ENCODE data around the gene SLC9A3. TPM values are rescaled to one million over a fixed set of nuclear protein-coding genes. Genes with fewer than 3 reads are reported as not detected.

Gene SLC9A3
- total RNA-seq, 1 experiment from 2014 or later = 1.5 TPM

GRCh38 chr5:551406-551805 lies 27.2 kb upstream of the SLC9A3 start:
- no peak for TF ChIP-seq YY1 (IDR thresholded peaks at IDR 0.05; ENCODE audit: extremely low read depth, insufficient replicate concordance, low read depth, low read length)
- no peak for TF ChIP-seq ELF1 (IDR thresholded peaks at IDR 0.05; ENCODE audit: borderline replicate concordance, low read depth)
- no peak for TF ChIP-seq POLR2AphosphoS5 (IDR thresholded peaks at IDR 0.05; ENCODE audit: low read depth, low read length)
- TF ChIP-seq CBX3 (IDR thresholded peaks at IDR 0.05; ENCODE audit: low read depth) = no peak
- no peak for TF ChIP-seq CEBPB (IDR thresholded peaks at IDR 0.05; ENCODE audit: low read depth)
- TF ChIP-seq SRF (IDR thresholded peaks at IDR 0.05; ENCODE audit: low read depth) = no peak
- TF ChIP-seq EGR1 (IDR thresholded peaks at IDR 0.05; ENCODE audit: low read depth) = no peak
- TF ChIP-seq, protein P1, sequence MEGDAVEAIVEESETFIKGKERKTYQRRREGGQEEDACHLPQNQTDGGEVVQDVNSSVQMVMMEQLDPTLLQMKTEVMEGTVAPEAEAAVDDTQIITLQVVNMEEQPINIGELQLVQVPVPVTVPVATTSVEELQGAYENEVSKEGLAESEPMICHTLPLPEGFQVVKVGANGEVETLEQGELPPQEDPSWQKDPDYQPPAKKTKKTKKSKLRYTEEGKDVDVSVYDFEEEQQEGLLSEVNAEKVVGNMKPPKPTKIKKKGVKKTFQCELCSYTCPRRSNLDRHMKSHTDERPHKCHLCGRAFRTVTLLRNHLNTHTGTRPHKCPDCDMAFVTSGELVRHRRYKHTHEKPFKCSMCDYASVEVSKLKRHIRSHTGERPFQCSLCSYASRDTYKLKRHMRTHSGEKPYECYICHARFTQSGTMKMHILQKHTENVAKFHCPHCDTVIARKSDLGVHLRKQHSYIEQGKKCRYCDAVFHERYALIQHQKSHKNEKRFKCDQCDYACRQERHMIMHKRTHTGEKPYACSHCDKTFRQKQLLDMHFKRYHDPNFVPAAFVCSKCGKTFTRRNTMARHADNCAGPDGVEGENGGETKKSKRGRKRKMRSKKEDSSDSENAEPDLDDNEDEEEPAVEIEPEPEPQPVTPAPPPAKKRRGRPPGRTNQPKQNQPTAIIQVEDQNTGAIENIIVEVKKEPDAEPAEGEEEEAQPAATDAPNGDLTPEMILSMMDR (IDR thresholded peaks at IDR 0.05 in 2 of 3, conservative IDR thresholded peaks at IDR 0.05 in 1 of 3; ENCODE audit: borderline replicate concordance in 1 of 3, insufficient read depth in 1 of 3, low read depth in 2 of 3, low read length in 2 of 3) = no peak

GRCh38 chr5:549229-549628 lies 25.0 kb upstream of the SLC9A3 start:
- no peak overlapping the region for H3K4me3 ChIP-seq (replicated peaks in 1 of 2; ENCODE audit: low read depth in 1 of 2, low read length in 2 of 2)
- H3K36me3 ChIP-seq (ENCODE audit: control insufficient read depth in 1 of 2, insufficient read depth in 2 of 2, low read length in 2 of 2) = no peaks in the 10 kb centered on the region
- no peak overlapping the region for H3K9ac ChIP-seq (ENCODE audit: low read length)
- no peak overlapping the region for H3K27ac ChIP-seq (ENCODE audit: low read depth, low read length)
- POLR2A ChIA-PET = no interaction called here
- no peaks in the 10 kb centered on the region for H3K79me2 ChIP-seq (ENCODE audit: insufficient read depth, low read length)
- no peak overlapping the region for H3K4me2 ChIP-seq (ENCODE audit: low read length)
- CTCF ChIA-PET = no interaction called here
- H2AFZ ChIP-seq (ENCODE audit: low read depth, low read length, poor library complexity, severe bottlenecking) = no peak overlapping the region
- ATAC-seq = no peak
- H3K27me3 ChIP-seq (ENCODE audit: insufficient read depth, low read length) = peaks cover 18% of the 10 kb centered on the region
- no peak for DNase-seq (ENCODE audit: low read depth, low spot score)
- H3K9me3 ChIP-seq (ENCODE audit: control insufficient read depth in 1 of 2, insufficient read depth in 1 of 2, low read depth in 1 of 2, low read length in 2 of 2) = no peaks in the 10 kb centered on the region; a peak in 1 of 4 replicates
- H4K20me1 ChIP-seq (ENCODE audit: insufficient read depth) = no peaks in the 10 kb centered on the region
- H3K9me2 ChIP-seq (ENCODE audit: insufficient read depth) = no peaks in the 10 kb centered on the region
- no TSS peak for BruUV-seq (replicated peaks)
- intact Hi-C loops (cut with micrococcal nuclease) = no loop called here
- peaks cover 0 to 7% of the 10 kb centered on the region in 2 experiments; a peak in 1 of 4 replicates for H3K4me1 ChIP-seq (ENCODE audit: control insufficient read depth in 1 of 2, insufficient read depth in 2 of 2, low read length in 2 of 2)
- RAD21 ChIA-PET (ENCODE audit: low non-redundant PET in 1 of 2, low total read pairs in 2 of 2, uncharacterized antibody in 2 of 2, unreplicated experiment in 2 of 2) = no interaction called here
- TF ChIP-seq ELF1 (IDR thresholded peaks at IDR 0.05; ENCODE audit: borderline replicate concordance, low read depth) = no peak
- no peak for TF ChIP-seq POLR2AphosphoS5 (IDR thresholded peaks at IDR 0.05; ENCODE audit: low read depth, low read length)
- no peak for TF ChIP-seq CBX3 (IDR thresholded peaks at IDR 0.05; ENCODE audit: low read depth)
- TF ChIP-seq CEBPB (IDR thresholded peaks at IDR 0.05; ENCODE audit: low read depth) = no peak
- TF ChIP-seq FOSL1 (IDR thresholded peaks at IDR 0.05; ENCODE audit: low read depth) = no peak
- TF ChIP-seq, protein P1 (IDR thresholded peaks at IDR 0.05 in 2 of 3, conservative IDR thresholded peaks at IDR 0.05 in 1 of 3; ENCODE audit: borderline replicate concordance in 1 of 3, insufficient read depth in 1 of 3, low read depth in 2 of 3, low read length in 2 of 3) = no peak
- TF ChIP-seq RAD21 (IDR thresholded peaks at IDR 0.05; ENCODE audit: low read depth) = no peak
- no peak for TF ChIP-seq REST (IDR thresholded peaks at IDR 0.05; ENCODE audit: low read depth)
- TF ChIP-seq SIN3A (IDR thresholded peaks at IDR 0.05; ENCODE audit: low read depth) = no peak

More at GRCh38 chr5:551406-551805, 27.2 kb upstream of the SLC9A3 start:
- intact Hi-C loops (cut with micrococcal nuclease) = no loop called here
- no peak for DNase-seq (ENCODE audit: low read depth, low spot score)
- no TSS peak for BruUV-seq (replicated peaks)
- H3K79me2 ChIP-seq (ENCODE audit: insufficient read depth, low read length) = no peaks in the 10 kb centered on the region
- H3K9me2 ChIP-seq (ENCODE audit: insufficient read depth) = no peaks in the 10 kb centered on the region
- ATAC-seq = no peak
- no peaks in the 10 kb centered on the region; a peak in 1 of 4 replicates for H3K9me3 ChIP-seq (ENCODE audit: control insufficient read depth in 1 of 2, insufficient read depth in 1 of 2, low read depth in 1 of 2, low read length in 2 of 2)
- H3K4me1 ChIP-seq (ENCODE audit: control insufficient read depth in 1 of 2, insufficient read depth in 2 of 2, low read length in 2 of 2) = peaks cover 0 to 7% of the 10 kb centered on the region in 2 experiments; a peak in 1 of 4 replicates
- ChIA-PET POLR2A (no interaction called here), RAD21 (ENCODE audit: low non-redundant PET in 1 of 2, low total read pairs in 2 of 2, uncharacterized antibody in 2 of 2, unreplicated experiment in 2 of 2) (no interaction called here), CTCF (no interaction called here)
- no peak overlapping the region for H2AFZ ChIP-seq (ENCODE audit: low read depth, low read length, poor library complexity, severe bottlenecking)
- no peaks in the 10 kb centered on the region for H3K36me3 ChIP-seq (ENCODE audit: control insufficient read depth in 1 of 2, insufficient read depth in 2 of 2, low read length in 2 of 2)
- no peak overlapping the region for H3K4me2 ChIP-seq (ENCODE audit: low read length)
- H3K4me3 ChIP-seq (replicated peaks in 1 of 2; ENCODE audit: low read depth in 1 of 2, low read length in 2 of 2) = no peak overlapping the region
- H4K20me1 ChIP-seq (ENCODE audit: insufficient read depth) = no peaks in the 10 kb centered on the region
- H3K27ac ChIP-seq (ENCODE audit: low read depth, low read length) = no peak overlapping the region
- H3K9ac ChIP-seq (ENCODE audit: low read length) = no peak overlapping the region
- peaks cover 18% of the 10 kb centered on the region for H3K27me3 ChIP-seq (ENCODE audit: insufficient read depth, low read length)
